ENCODE results near the gene CALCA. TPM values are rescaled to one million over a fixed set of nuclear protein-coding genes. Genes with fewer than 3 reads are reported as not detected.
A peak's percentile ranks its signal among the peaks of the same experiment; 100 is the strongest.
"Not testable (repeated sequence)": the region's sequence is repeated elsewhere in the genome, so short reads cannot be mapped to it uniquely, and the experiment has no call there.

The CALCA gene
- polyA plus RNA-seq, 1 donor (not counting 4 experiments of a cell fraction or from before 2014, with no cell fraction given) = not detected

GRCh38 chr11:15006139-15006759 is 34.1 kb upstream of the CALCA start:
- no peaks in the 10 kb centered on the region for H3K36me3 ChIP-seq (ENCODE audit: control insufficient read depth in 2 of 2, extremely low read depth in 1 of 2, insufficient read depth in 2 of 2, low read length in 2 of 2)
- H3K27me3 ChIP-seq (ENCODE audit: control insufficient read depth, extremely low read depth, insufficient read depth, low read length) = peaks cover 1% of the 10 kb centered on the region
- no peak overlapping the region for H2AFZ ChIP-seq (ENCODE audit: control insufficient read depth, low read length)
- H3K9me3 ChIP-seq (ENCODE audit: control insufficient read depth, low read depth, low read length) = no peaks in the 10 kb centered on the region
- DNase-seq (ENCODE audit: low read depth, low spot score) = peak; percentile 15
- H3K79me2 ChIP-seq (ENCODE audit: control insufficient read depth, insufficient read depth, low read length) = no peaks in the 10 kb centered on the region
- no peak for TF ChIP-seq EZH2 (IDR thresholded peaks at IDR 0.05; ENCODE audit: low read length)
- peak; percentile 43 to 44 (median 43) for TF ChIP-seq CTCF (optimal IDR thresholded peaks at IDR 0.05 in 1 of 3, IDR thresholded peaks at IDR 0.05 in 1 of 3, conservative IDR thresholded peaks at IDR 0.05 in 1 of 3; ENCODE audit: extremely low read depth in 1 of 3, insufficient read depth in 2 of 3, low read length in 3 of 3)
- FAIRE-seq = no peak
- H3K9ac ChIP-seq (ENCODE audit: control insufficient read depth, extremely low read depth, insufficient read depth, low read length) = no peak overlapping the region
- dilution Hi-C loops (cut with MboI; ENCODE audit: extremely low pct_ligation_motif_present, low sequenced_read_pairs) = no loop called here
- no peak overlapping the region for H3K27ac ChIP-seq (ENCODE audit: control insufficient read depth, insufficient read depth, low read length)
- no peak overlapping the region for H3K4me2 ChIP-seq (ENCODE audit: control insufficient read depth, extremely low read depth, insufficient read depth, low read depth, low read length)
- H4K20me1 ChIP-seq (ENCODE audit: control insufficient read depth, extremely low read depth, insufficient read depth, low read length) = no peaks in the 10 kb centered on the region
- no peaks in the 10 kb centered on the region for H3K9me1 ChIP-seq (ENCODE audit: control insufficient read depth, extremely low read depth, insufficient read depth, low read length)
- H3K4me1 ChIP-seq (ENCODE audit: control insufficient read depth, extremely low read depth, insufficient read depth, low read length) = no peaks in the 10 kb centered on the region
- no peak overlapping the region for H3K4me3 ChIP-seq (ENCODE audit: control insufficient read depth in 2 of 3, extremely low read depth in 1 of 3, insufficient read depth in 2 of 3, low read depth in 1 of 3, low read length in 3 of 3)

- H3K9me3 ChIP-seq (ENCODE audit: control insufficient read depth, low read depth, low read length); FAIRE-seq; DNase-seq (ENCODE audit: low read depth, low spot score); H2AFZ ChIP-seq (ENCODE audit: control insufficient read depth, low read length); H3K4me1 ChIP-seq (ENCODE audit: control insufficient read depth, extremely low read depth, insufficient read depth, low read length); H3K9me1 ChIP-seq (ENCODE audit: control insufficient read depth, extremely low read depth, insufficient read depth, low read length); H3K27ac ChIP-seq (ENCODE audit: control insufficient read depth, insufficient read depth, low read length); H3K27me3 ChIP-seq (ENCODE audit: control insufficient read depth, extremely low read depth, insufficient read depth, low read length); dilution Hi-C loops (cut with MboI; ENCODE audit: extremely low pct_ligation_motif_present, low sequenced_read_pairs); H4K20me1 ChIP-seq (ENCODE audit: control insufficient read depth, extremely low read depth, insufficient read depth, low read length); H3K36me3 ChIP-seq (ENCODE audit: control insufficient read depth in 2 of 2, extremely low read depth in 1 of 2, insufficient read depth in 2 of 2, low read length in 2 of 2); H3K4me2 ChIP-seq (ENCODE audit: control insufficient read depth, extremely low read depth, insufficient read depth, low read depth, low read length); H3K79me2 ChIP-seq (ENCODE audit: control insufficient read depth, insufficient read depth, low read length); H3K4me3 ChIP-seq (ENCODE audit: control insufficient read depth in 2 of 3, extremely low read depth in 1 of 3, insufficient read depth in 2 of 3, low read depth in 1 of 3, low read length in 3 of 3); H3K9ac ChIP-seq (ENCODE audit: control insufficient read depth, extremely low read depth, insufficient read depth, low read length): not testable (repeated sequence)
These were observed 16.0 kb upstream of the CALCA start for GRCh38 chr11:14988133-14988532.

- TF ChIP-seq CTCF (optimal IDR thresholded peaks at IDR 0.05 in 1 of 3, IDR thresholded peaks at IDR 0.05 in 1 of 3, conservative IDR thresholded peaks at IDR 0.05 in 1 of 3; ENCODE audit: extremely low read depth in 1 of 3, insufficient read depth in 2 of 3, low read length in 3 of 3) (no peak), EZH2 (IDR thresholded peaks at IDR 0.05; ENCODE audit: low read length) (no peak)
- no peak for FAIRE-seq
- no peaks in the 10 kb centered on the region for H3K36me3 ChIP-seq (ENCODE audit: control insufficient read depth in 2 of 2, extremely low read depth in 1 of 2, insufficient read depth in 2 of 2, low read length in 2 of 2)
These were observed 9.4 kb upstream of the CALCA start for GRCh38 chr11:14981507-14981906.

More at GRCh38 chr11:14981507-14981906, 9.4 kb upstream of the CALCA start:
- no peak overlapping the region for H3K9ac ChIP-seq (ENCODE audit: control insufficient read depth, extremely low read depth, insufficient read depth, low read length)
- no peak overlapping the region for H3K27ac ChIP-seq (ENCODE audit: control insufficient read depth, insufficient read depth, low read length)
- no peaks in the 10 kb centered on the region for H3K9me3 ChIP-seq (ENCODE audit: control insufficient read depth, low read depth, low read length)
- H3K4me2 ChIP-seq (ENCODE audit: control insufficient read depth, extremely low read depth, insufficient read depth, low read depth, low read length) = no peak overlapping the region
- no peak for DNase-seq (ENCODE audit: low read depth, low spot score)
- no peak overlapping the region for H2AFZ ChIP-seq (ENCODE audit: control insufficient read depth, low read length)
- H3K27me3 ChIP-seq (ENCODE audit: control insufficient read depth, extremely low read depth, insufficient read depth, low read length) = peaks cover 4% of the 10 kb centered on the region
- no peaks in the 10 kb centered on the region for H3K4me1 ChIP-seq (ENCODE audit: control insufficient read depth, extremely low read depth, insufficient read depth, low read length)
- H3K79me2 ChIP-seq (ENCODE audit: control insufficient read depth, insufficient read depth, low read length) = no peaks in the 10 kb centered on the region
- dilution Hi-C loops (cut with MboI; ENCODE audit: extremely low pct_ligation_motif_present, low sequenced_read_pairs) = no loop called here
- H3K4me3 ChIP-seq (ENCODE audit: control insufficient read depth in 2 of 3, extremely low read depth in 1 of 3, insufficient read depth in 2 of 3, low read depth in 1 of 3, low read length in 3 of 3) = no peak overlapping the region
- H3K9me1 ChIP-seq (ENCODE audit: control insufficient read depth, extremely low read depth, insufficient read depth, low read length) = no peaks in the 10 kb centered on the region
- H4K20me1 ChIP-seq (ENCODE audit: control insufficient read depth, extremely low read depth, insufficient read depth, low read length) = no peaks in the 10 kb centered on the region
